OCI-LY7 (cell line): ENCODE data around the gene ZDHHC14. TPM values are rescaled to one million over a fixed set of nuclear protein-coding genes. Genes with fewer than 3 reads are reported as not detected.
"Not testable (repeated sequence)": the region's sequence is repeated elsewhere in the genome, so short reads cannot be mapped to it uniquely, and the experiment has no call there.

Source experiments
- BruUV-seq: library from RNA; stranded (reverse); fragments of 400-500 nt; replicated peaks from 2 replicates; lab custom pipeline; 2021; lab: Mats Ljungman, UMichigan
- CTCF ChIA-PET: fragments of 300-600 bp; sonication (Branson Sonifier 250); formaldehyde crosslinking; loops from one replicate; lab custom pipeline; 2022; ENCODE audit warnings: antibody characterized with exemption; ENCODE audit not compliant: unreplicated experiment; lab: Charles Lee
- POLR2A ChIA-PET: fragments of 300-600 bp; sonication (Branson Sonifier 250); formaldehyde crosslinking; loops from one replicate; lab custom pipeline; 2022; ENCODE audit warnings: antibody characterized with exemption; lab: Charles Lee
- DNase-seq: peaks from one replicate; pipeline ENCODE4 v3.0.0-alpha.2; 2015; ENCODE audit warnings: low spot score
- H2AFZ ChIP-seq: fragments of 200-600 bp; sonication (generic), shearing (Covaris generic); 2 replicates; pipeline ENCODE4 v1.6.1; 2014; ENCODE audit warnings: mild to moderate bottlenecking, antibody characterized with exemption, low read length, moderate library complexity
- H3K27ac ChIP-seq: fragments of 200-600 bp; sonication (generic); 2 replicates; pipeline ENCODE4 v1.5.1; 2014; ENCODE audit warnings: mixed run types, low read depth, mild to moderate bottlenecking, moderate library complexity, low read length, inconsistent platforms; ENCODE audit not compliant: poor library complexity, severe bottlenecking
- H3K36me3 ChIP-seq: fragments of 200-600 bp; sonication (generic); 2 replicates; pipeline ENCODE4 v1.6.1; 2014; ENCODE audit warnings: mild to moderate bottlenecking, antibody characterized with exemption, low read length, moderate library complexity, mixed read lengths; ENCODE audit not compliant: insufficient read depth
- H3K4me1 ChIP-seq: fragments of 200-600 bp; sonication (generic); 2 replicates; pipeline ENCODE4 v1.5.1; 2014; ENCODE audit warnings: mild to moderate bottlenecking, low read length; ENCODE audit not compliant: insufficient read depth, poor library complexity, severe bottlenecking
- H3K4me2 ChIP-seq: fragments of 200-600 bp; sonication (generic); 2 replicates; pipeline ENCODE4 v1.6.1; 2014; ENCODE audit warnings: mild to moderate bottlenecking, low read length
- H3K4me3 ChIP-seq: fragments of 200-600 bp; sonication (generic); 2 replicates; pipeline ENCODE4 v1.5.1; 2014; ENCODE audit warnings: mild to moderate bottlenecking, low read depth, low read length; ENCODE audit not compliant: poor library complexity, severe bottlenecking
- H3K79me2 ChIP-seq: fragments of 200-600 bp; sonication (generic); 2 replicates; pipeline ENCODE4 v1.6.1; 2016; ENCODE audit warnings: low read depth, mild to moderate bottlenecking, low read length, moderate library complexity, mixed read lengths; ENCODE audit not compliant: insufficient read depth
- H3K9me2 ChIP-seq: fragments of 200-600 bp; sonication (generic); 2 replicates; pipeline ENCODE4 v1.6.1; 2016; ENCODE audit warnings: mild to moderate bottlenecking, low read length, mixed read lengths; ENCODE audit not compliant: insufficient read depth
- H3K9me3 ChIP-seq: fragments of 200-600 bp; sonication (generic); 2 replicates; pipeline ENCODE4 v1.6.1; 2014; ENCODE audit warnings: mild to moderate bottlenecking, mixed run types, low read length, mixed read lengths
- H4K20me1 ChIP-seq: fragments of 200-600 bp; sonication (generic); 2 replicates; pipeline ENCODE4 v1.6.1; 2014; ENCODE audit warnings: mild to moderate bottlenecking, antibody characterized with exemption, low read length, moderate library complexity, mixed read lengths; ENCODE audit not compliant: insufficient read depth
- EZH2phosphoT487 ChIP-seq: fragments of 200-600 bp; sonication (generic); IDR thresholded peaks from 2 replicates; pipeline ENCODE4 v1.6.1; 2018; ENCODE audit warnings: low read depth, borderline replicate concordance, mild to moderate bottlenecking, mixed run types, antibody characterized with exemption, low read length, moderate library complexity, mixed read lengths
- intact Hi-C: fragments of 100-400 bp; cut with micrococcal nuclease; formaldehyde crosslinking; loops from one replicate; pipeline ENCODE4 v1.10.0; 2022; ENCODE audit not compliant: unreplicated experiment
- total RNA-seq, 2 experiments: library from RNA; depleted of rRNA in 1 of 2; stranded (reverse); fragments of >200 nt in 1 of 2; shearing (Covaris generic) in 1 of 2; gene quantifications; 2 replicates each; pipeline ENCODE4 v1.2.3, GENCODE V29; 2014 to 2022
- TF ChIP-seq, protein P1 (sequence below): fragments of 200-600 bp; sonication (generic); conservative IDR thresholded peaks from 2 replicates; pipeline ENCODE4 v1.5.1; 2014; ENCODE audit warnings: mild to moderate bottlenecking, antibody characterized with exemption, low read length, moderate library complexity, mixed read lengths

Gene ZDHHC14
- total RNA-seq, 2 experiments from 2014 or later = 0.69 to 3.0 TPM

GRCh38 chr6:157587127-157587926 is 206.3 kb downstream of the ZDHHC14 start:
- TF ChIP-seq EZH2phosphoT487 = no peak
- TF ChIP-seq, protein P1, sequence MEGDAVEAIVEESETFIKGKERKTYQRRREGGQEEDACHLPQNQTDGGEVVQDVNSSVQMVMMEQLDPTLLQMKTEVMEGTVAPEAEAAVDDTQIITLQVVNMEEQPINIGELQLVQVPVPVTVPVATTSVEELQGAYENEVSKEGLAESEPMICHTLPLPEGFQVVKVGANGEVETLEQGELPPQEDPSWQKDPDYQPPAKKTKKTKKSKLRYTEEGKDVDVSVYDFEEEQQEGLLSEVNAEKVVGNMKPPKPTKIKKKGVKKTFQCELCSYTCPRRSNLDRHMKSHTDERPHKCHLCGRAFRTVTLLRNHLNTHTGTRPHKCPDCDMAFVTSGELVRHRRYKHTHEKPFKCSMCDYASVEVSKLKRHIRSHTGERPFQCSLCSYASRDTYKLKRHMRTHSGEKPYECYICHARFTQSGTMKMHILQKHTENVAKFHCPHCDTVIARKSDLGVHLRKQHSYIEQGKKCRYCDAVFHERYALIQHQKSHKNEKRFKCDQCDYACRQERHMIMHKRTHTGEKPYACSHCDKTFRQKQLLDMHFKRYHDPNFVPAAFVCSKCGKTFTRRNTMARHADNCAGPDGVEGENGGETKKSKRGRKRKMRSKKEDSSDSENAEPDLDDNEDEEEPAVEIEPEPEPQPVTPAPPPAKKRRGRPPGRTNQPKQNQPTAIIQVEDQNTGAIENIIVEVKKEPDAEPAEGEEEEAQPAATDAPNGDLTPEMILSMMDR = no peak
- no peak overlapping the region for H2AFZ ChIP-seq
- no peaks in the 10 kb centered on the region for H4K20me1 ChIP-seq
- peaks cover 17% of the 10 kb centered on the region; the same call in 1 of the 2 replicates for H3K9me3 ChIP-seq
- no peaks in the 10 kb centered on the region for H3K4me1 ChIP-seq
- CTCF ChIA-PET = no interaction called here
- no peaks in the 10 kb centered on the region; the same call in 1 of the 2 replicates for H3K36me3 ChIP-seq
- POLR2A ChIA-PET = interaction anchor here (0.8 to 1.8 kb wide), 3 partner anchors 9 to 16 kb away, joined by 3 to 6 read pairs (median 5); no protein-coding TSS in a partner anchor
- no TSS peak for BruUV-seq
- no peaks in the 10 kb centered on the region for H3K79me2 ChIP-seq
- H3K27ac ChIP-seq = no peak overlapping the region
- H3K9me2 ChIP-seq = no peaks in the 10 kb centered on the region
- no peak for DNase-seq
- intact Hi-C loops = no loop called here
- H3K4me3 ChIP-seq = no peak overlapping the region
- no peak overlapping the region for H3K4me2 ChIP-seq

GRCh38 chr6:157590654-157591053 is 209.7 kb downstream of the ZDHHC14 start:
- BruUV-seq, intact Hi-C loops, CTCF ChIA-PET: not testable (repeated sequence)

DNA sequence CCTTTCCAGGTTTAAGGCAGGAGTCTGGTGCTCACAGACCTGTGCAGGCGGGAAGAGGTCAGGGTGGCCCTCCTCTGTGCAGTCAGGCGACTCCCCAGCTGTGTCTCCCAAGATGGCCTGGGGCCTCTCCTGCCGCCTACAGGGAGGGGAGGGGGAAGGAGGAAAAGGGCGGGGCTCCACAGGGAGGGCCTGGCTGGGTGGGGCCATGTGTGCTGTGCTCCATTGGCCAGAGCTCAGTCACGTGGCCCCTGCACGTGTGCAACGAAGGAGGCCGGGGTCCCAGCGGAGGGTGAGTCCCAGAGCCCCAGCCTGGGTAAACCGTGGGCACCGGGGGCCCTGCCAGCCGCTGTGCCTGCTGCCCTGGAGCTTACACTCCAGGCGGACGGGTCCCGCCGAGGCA is 211.6 kb downstream of the ZDHHC14 start:
- TF ChIP-seq EZH2phosphoT487 = no peak
- TF ChIP-seq, protein P1 = no peak
- H3K4me3 ChIP-seq = no peak overlapping the region
- H3K9me3 ChIP-seq = peaks cover 17% of the 10 kb centered on the region; the same call in 1 of the 2 replicates
- no peak overlapping the region for H3K27ac ChIP-seq
- no peak overlapping the region for H3K4me2 ChIP-seq
- ChIA-PET CTCF (no interaction called here), POLR2A (no interaction called here)
- intact Hi-C loops = no loop called here
- peaks cover 5% of the 10 kb centered on the region for H3K4me1 ChIP-seq
- H4K20me1 ChIP-seq = no peaks in the 10 kb centered on the region
- no peaks in the 10 kb centered on the region for H3K79me2 ChIP-seq
- no TSS peak for BruUV-seq
- H3K9me2 ChIP-seq = no peaks in the 10 kb centered on the region
- no peaks in the 10 kb centered on the region; the same call in 1 of the 2 replicates for H3K36me3 ChIP-seq
- no peak overlapping the region for H2AFZ ChIP-seq
- DNase-seq = peak; percentile 27

More at GRCh38 chr6:157590654-157591053, 209.7 kb downstream of the ZDHHC14 start:
- not testable (repeated sequence) for H2AFZ ChIP-seq, DNase-seq, H3K4me3 ChIP-seq, H3K36me3 ChIP-seq, H3K4me1 ChIP-seq, H4K20me1 ChIP-seq, H3K27ac ChIP-seq, H3K9me2 ChIP-seq, H3K4me2 ChIP-seq, H3K79me2 ChIP-seq
- POLR2A ChIA-PET = interaction anchor here (1.2 kb wide), 1 partner anchor 31 kb away, joined by 3 read pairs; no protein-coding TSS in a partner anchor
- peaks cover 17% of the 10 kb centered on the region; the same call in 1 of the 2 replicates for H3K9me3 ChIP-seq
